Measurements from ENCODE around the gene RELA.

Gene RELA

GRCh38 chr11:65644837-65645236 is 17.9 kb downstream of the RELA start:
- no peak overlapping the region for H3K4me3 ChIP-seq (ENCODE audit: low read depth, low read length)
- ChIA-PET POLR2A (interaction anchor here (1.1 to 1.8 kb wide), 3 partner anchors 8 to 30 kb away, joined by 3 to 8 read pairs (median 3); partner anchors contain the start of genes PCNX3 and RELA), CTCF (no interaction called here)
- H3K36me3 ChIP-seq (ENCODE audit: control insufficient read depth in 2 of 2, insufficient read depth in 1 of 2, low read length in 2 of 2), result peaks cover 0 to 50% of the 10 kb centered on the region in 2 experiments; a peak in 1 of 3 replicates
- no peaks in the 10 kb centered on the region for H3K9me3 ChIP-seq (ENCODE audit: control insufficient read depth, insufficient read depth, low read depth, low read length)
- no peak for TF ChIP-seq KLF1 (tag by site-specific recombination; IDR thresholded peaks at IDR 0.05)
- no peak for TF ChIP-seq ZIC2 (tag by site-specific recombination; IDR thresholded peaks at IDR 0.05)
- TF ChIP-seq MEIS1 (CRISPR knock-in tag; IDR thresholded peaks at IDR 0.05; ENCODE audit: borderline replicate concordance), result no peak
- TF ChIP-seq SETDB1 (IDR thresholded peaks at IDR 0.05; ENCODE audit: insufficient read length, low read length), result no peak
- TF ChIP-seq ZNF121 (tag by site-specific recombination; IDR thresholded peaks at IDR 0.05), result no peak
- no peak overlapping the region for H3K27ac ChIP-seq (ENCODE audit: extremely low read depth, low read depth, low read length)
- no peaks in the 10 kb centered on the region for H3K4me1 ChIP-seq (ENCODE audit: control insufficient read depth, insufficient read depth, low read length)

- Histone ChIP-seq H3K4me3 (ENCODE audit: low read depth, low read length) (no peak overlapping the region), H3K4me1 (ENCODE audit: control insufficient read depth, insufficient read depth, low read length) (no peaks in the 10 kb centered on the region), H3K36me3 (ENCODE audit: control insufficient read depth in 2 of 2, insufficient read depth in 1 of 2, low read length in 2 of 2) (peaks cover 0 to 45% of the 10 kb centered on the region in 2 experiments; a peak in 1 of 3 replicates), H3K27ac (ENCODE audit: extremely low read depth, low read depth, low read length) (no peak overlapping the region), H3K9me3 (ENCODE audit: control insufficient read depth, insufficient read depth, low read depth, low read length) (no peaks in the 10 kb centered on the region)
- ChIA-PET CTCF (interaction anchor here (0.7 to 1.2 kb wide), 2 partner anchors 379 to 446 kb away, joined by 4 to 5 read pairs; no protein-coding TSS in a partner anchor), POLR2A (interaction anchor here (1.0 to 1.8 kb wide), 3 partner anchors 9 to 311 kb away, joined by 3 to 8 read pairs (median 3); partner anchors contain the start of gene RELA)
- TF ChIP-seq ZNF248 (tag by site-specific recombination; IDR thresholded peaks at IDR 0.05), result no peak
- TF ChIP-seq PRDM4 (tag by site-specific recombination; IDR thresholded peaks at IDR 0.05), result no peak
- no peak for TF ChIP-seq ZNF157 (tag by site-specific recombination; IDR thresholded peaks at IDR 0.05)
- peak; percentile 36; the same call in 1 of the 2 replicates for TF ChIP-seq EGR2 (tag by site-specific recombination; IDR thresholded peaks at IDR 0.05; ENCODE audit: low read depth)
- no peak for TF ChIP-seq PRDM6 (tag by site-specific recombination; IDR thresholded peaks at IDR 0.05)
- no peak for TF ChIP-seq ZNF707 (tag by site-specific recombination; IDR thresholded peaks at IDR 0.05)
- no peak for TF ChIP-seq ZNF664 (tag by site-specific recombination; IDR thresholded peaks at IDR 0.05)
- TF ChIP-seq ZNF768 (tag by site-specific recombination; IDR thresholded peaks at IDR 0.05), result no peak
- no peak for TF ChIP-seq ZNF777 (tag by site-specific recombination; IDR thresholded peaks at IDR 0.05; ENCODE audit: borderline replicate concordance)
- no peak for TF ChIP-seq ZNF140 (tag by site-specific recombination; IDR thresholded peaks at IDR 0.05)
- no peak for TF ChIP-seq ZNF112 (tag by site-specific recombination; IDR thresholded peaks at IDR 0.05)
- TF ChIP-seq ZNF610 (tag by site-specific recombination; IDR thresholded peaks at IDR 0.05; ENCODE audit: borderline replicate concordance), result no peak
- no peak for TF ChIP-seq MYNN (tag by site-specific recombination; IDR thresholded peaks at IDR 0.05; ENCODE audit: borderline replicate concordance)
- no peak for TF ChIP-seq ZNF530 (tag by site-specific recombination; IDR thresholded peaks at IDR 0.05; ENCODE audit: low read depth)
- TF ChIP-seq ZNF639 (tag by site-specific recombination; IDR thresholded peaks at IDR 0.05), result no peak
- peak; percentile 76 for TF ChIP-seq GLIS1 (tag by site-specific recombination; IDR thresholded peaks at IDR 0.05)
- no peak for TF ChIP-seq ZNF416 (tag by site-specific recombination; IDR thresholded peaks at IDR 0.05)
- no peak for TF ChIP-seq GLI4 (tag by site-specific recombination; IDR thresholded peaks at IDR 0.05)
- no peak for TF ChIP-seq BCL11B (tag by site-specific recombination; IDR thresholded peaks at IDR 0.05; ENCODE audit: low read depth)
- TF ChIP-seq IKZF3 (tag by site-specific recombination; IDR thresholded peaks at IDR 0.05), result no peak
- TF ChIP-seq ZNF114 (tag by site-specific recombination; IDR thresholded peaks at IDR 0.05), result no peak
- TF ChIP-seq ZNF701 (tag by site-specific recombination; IDR thresholded peaks at IDR 0.05), result no peak
- TF ChIP-seq FEZF1 (tag by site-specific recombination; IDR thresholded peaks at IDR 0.05), result no peak
- TF ChIP-seq ZNF18 (tag by site-specific recombination; IDR thresholded peaks at IDR 0.05), result no peak
- no peak for TF ChIP-seq ZNF473 (tag by site-specific recombination; IDR thresholded peaks at IDR 0.05)
- TF ChIP-seq ZFHX2 (tag by site-specific recombination; conservative IDR thresholded peaks at IDR 0.05), result no peak; the same call in 1 of the 2 replicates
Measured at GRCh38 chr11:65643971-65644370, 18.7 kb downstream of the RELA start.

All from HEK293 (cell line).